PC-9 (cell line): Measurements from ENCODE around the gene ZMYND19. TPM values are rescaled to one million over a fixed set of nuclear protein-coding genes. Genes with fewer than 3 reads are reported as not detected.
"Not testable (repeated sequence)": the region's sequence is repeated elsewhere in the genome, so short reads cannot be mapped to it uniquely, and the experiment has no call there.

Source experiments
- BruUV-seq: library from RNA; stranded (reverse); fragments of 400-500 nt; replicated peaks from 2 replicates; lab custom pipeline; 2021; lab: Mats Ljungman, UMichigan
- CTCF ChIA-PET: fragments of 300-600 bp; sonication (Branson Sonifier 250); formaldehyde crosslinking; loops from one replicate; lab custom pipeline; 2022; ENCODE audit warnings: antibody characterized with exemption; lab: Charles Lee
- POLR2A ChIA-PET: fragments of 300-600 bp; sonication (Branson Sonifier 250); formaldehyde crosslinking; loops from one replicate; lab custom pipeline; 2022; ENCODE audit warnings: antibody characterized with exemption; ENCODE audit not compliant: unreplicated experiment; lab: Charles Lee
- DNase-seq, 2 experiments: peaks; one replicate each; pipeline versions ENCODE4 v3.0.0 to v3.0.0-alpha.2; 2015 to 2022; ENCODE audit warnings: mixed read lengths in 1 of 2
- H2AFZ ChIP-seq: fragments of 200-600 bp; sonication (generic); 2 replicates; pipeline ENCODE4 v1.8.1; 2017; ENCODE audit warnings: antibody characterized with exemption
- H3F3A ChIP-seq: fragments of 200-600 bp; sonication (generic); 2 replicates; pipeline ENCODE4 v1.8.1; 2017; ENCODE audit warnings: antibody characterized with exemption, mild to moderate bottlenecking, low read depth; ENCODE audit not compliant: insufficient read depth
- H3K27ac ChIP-seq: fragments of 200-600 bp; sonication (generic); 2 replicates; pipeline ENCODE4 v1.6.1; 2016; ENCODE audit warnings: mixed run types
- H3K27me3 ChIP-seq: fragments of 200-600 bp; sonication (generic); 2 replicates; pipeline ENCODE4 v1.6.1; 2016; ENCODE audit warnings: low read depth, mixed run types; ENCODE audit not compliant: insufficient read depth
- H3K36me3 ChIP-seq: fragments of 200-600 bp; sonication (generic); 2 replicates; pipeline ENCODE4 v1.6.1; 2016; ENCODE audit warnings: low read depth, mixed run types
- H3K4me1 ChIP-seq: fragments of 200-600 bp; sonication (generic); replicated peaks from 2 replicates; pipeline ENCODE4 v1.6.1; 2016; ENCODE audit warnings: mixed run types; ENCODE audit not compliant: insufficient read depth
- H3K4me2 ChIP-seq: fragments of 200-600 bp; sonication (generic); 2 replicates; pipeline ENCODE4 v1.6.1; 2017; ENCODE audit warnings: mixed run types
- H3K4me3 ChIP-seq: fragments of 200-600 bp; sonication (generic); 2 replicates; pipeline ENCODE4 v1.6.1; 2016; ENCODE audit warnings: mixed run types
- H3K79me2 ChIP-seq: fragments of 200-600 bp; sonication (generic); 2 replicates; pipeline ENCODE4 v1.6.1; 2017; ENCODE audit warnings: low read depth, mixed run types
- H3K9me2 ChIP-seq: fragments of 200-600 bp; sonication (generic); 2 replicates; pipeline ENCODE4 v1.8.1; 2017; ENCODE audit warnings: mild to moderate bottlenecking; ENCODE audit not compliant: insufficient read depth
- H3K9me3 ChIP-seq: fragments of 200-600 bp; sonication (generic); 2 replicates; pipeline ENCODE4 v1.8.1; 2016; ENCODE audit warnings: low read depth; ENCODE audit not compliant: insufficient read depth
- H4K20me1 ChIP-seq: fragments of 200-600 bp; sonication (generic); 2 replicates; pipeline ENCODE4 v1.8.1; 2017; ENCODE audit not compliant: insufficient read depth
- EZH2 ChIP-seq: fragments of 200-600 bp; sonication (generic); IDR thresholded peaks from 2 replicates; pipeline ENCODE4 v1.8.0; 2017; ENCODE audit warnings: antibody characterized with exemption, low read depth
- intact Hi-C: fragments of 100-400 bp; cut with micrococcal nuclease; formaldehyde crosslinking; loops from one replicate; pipeline ENCODE4 v1.10.0; 2022; ENCODE audit not compliant: unreplicated experiment
- total RNA-seq: library from RNA; stranded (reverse); gene quantifications from 2 replicates; pipeline ENCODE4 v1.2.3, GENCODE V29; 2021
- TF ChIP-seq, protein P1 (sequence below): fragments of 200-600 bp; sonication (generic); conservative IDR thresholded peaks from 2 replicates; pipeline ENCODE4 v1.6.1; 2017; ENCODE audit warnings: mixed run types, antibody characterized with exemption, mild to moderate bottlenecking, moderate library complexity

ZMYND19 gene
- total RNA-seq, 1 experiment from 2014 or later = 47.7 TPM

DNA sequence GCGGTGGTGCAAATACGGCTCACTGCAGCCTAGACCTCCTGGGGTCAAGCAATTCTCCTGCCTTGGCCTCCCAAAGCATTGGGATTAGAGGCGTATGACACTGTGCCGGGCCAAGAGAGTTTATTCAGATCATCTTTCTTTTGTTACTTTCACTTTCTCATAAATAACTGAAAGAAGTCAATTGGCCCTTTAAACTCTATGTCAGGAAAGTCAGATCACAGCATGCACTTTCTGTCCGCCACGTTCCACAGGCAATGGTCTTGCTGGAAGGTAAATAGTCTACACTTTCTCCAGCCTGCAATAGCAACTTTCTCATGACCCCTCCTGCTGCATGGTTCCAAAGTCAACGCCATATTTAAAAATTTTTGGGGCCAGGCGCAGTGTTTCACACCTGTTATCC, 8.6 kb upstream of the ZMYND19 start:
- Histone ChIP-seq H3K4me2 (no peak overlapping the region), H4K20me1 (no peaks in the 10 kb centered on the region), H3K9me3 (no peaks in the 10 kb centered on the region), H3K27me3 (no peaks in the 10 kb centered on the region), H3K36me3 (no peaks in the 10 kb centered on the region), H3K4me3 (no peak overlapping the region), H2AFZ (no peak overlapping the region), H3K27ac (no peak overlapping the region), H3K79me2 (no peaks in the 10 kb centered on the region), H3K9me2 (no peaks in the 10 kb centered on the region), H3K4me1 (no peaks in the 10 kb centered on the region), H3F3A (peaks cover 12% of the 10 kb centered on the region; the same call in 1 of the 2 replicates)
- POLR2A ChIA-PET = interaction anchor here (0.7 kb wide), 1 partner anchor 1547 kb away, joined by 3 read pairs; no protein-coding TSS in a partner anchor
- CTCF ChIA-PET = no interaction called here
- intact Hi-C loops = no loop called here
- DNase-seq = no peak
- TF ChIP-seq EZH2 = no peak
- TF ChIP-seq, protein P1, sequence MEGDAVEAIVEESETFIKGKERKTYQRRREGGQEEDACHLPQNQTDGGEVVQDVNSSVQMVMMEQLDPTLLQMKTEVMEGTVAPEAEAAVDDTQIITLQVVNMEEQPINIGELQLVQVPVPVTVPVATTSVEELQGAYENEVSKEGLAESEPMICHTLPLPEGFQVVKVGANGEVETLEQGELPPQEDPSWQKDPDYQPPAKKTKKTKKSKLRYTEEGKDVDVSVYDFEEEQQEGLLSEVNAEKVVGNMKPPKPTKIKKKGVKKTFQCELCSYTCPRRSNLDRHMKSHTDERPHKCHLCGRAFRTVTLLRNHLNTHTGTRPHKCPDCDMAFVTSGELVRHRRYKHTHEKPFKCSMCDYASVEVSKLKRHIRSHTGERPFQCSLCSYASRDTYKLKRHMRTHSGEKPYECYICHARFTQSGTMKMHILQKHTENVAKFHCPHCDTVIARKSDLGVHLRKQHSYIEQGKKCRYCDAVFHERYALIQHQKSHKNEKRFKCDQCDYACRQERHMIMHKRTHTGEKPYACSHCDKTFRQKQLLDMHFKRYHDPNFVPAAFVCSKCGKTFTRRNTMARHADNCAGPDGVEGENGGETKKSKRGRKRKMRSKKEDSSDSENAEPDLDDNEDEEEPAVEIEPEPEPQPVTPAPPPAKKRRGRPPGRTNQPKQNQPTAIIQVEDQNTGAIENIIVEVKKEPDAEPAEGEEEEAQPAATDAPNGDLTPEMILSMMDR = no peak
- BruUV-seq = no TSS peak

DNA sequence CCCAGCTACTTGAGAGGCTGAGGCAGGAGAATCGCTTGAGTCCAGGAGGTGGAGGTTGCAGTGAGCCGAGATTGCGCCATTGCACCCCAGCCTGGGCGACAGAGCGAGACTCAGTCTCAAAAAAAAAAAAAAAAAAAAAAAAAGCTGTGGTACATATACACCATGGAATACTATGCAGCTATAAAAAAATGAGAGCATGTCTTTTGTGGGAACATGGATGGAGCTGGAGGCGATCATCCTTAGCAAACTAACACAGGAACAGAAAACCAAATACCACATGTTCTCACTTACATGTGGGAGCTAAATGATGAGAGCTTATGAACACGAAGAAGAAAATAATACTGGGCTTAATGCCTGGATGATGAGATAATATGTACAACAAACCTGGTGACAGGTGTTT, 6.3 kb upstream of the ZMYND19 start:
- H3K9me2 ChIP-seq, H3K27me3 ChIP-seq, BruUV-seq, H3K4me3 ChIP-seq, H3K36me3 ChIP-seq, H3K4me1 ChIP-seq, H3K4me2 ChIP-seq, DNase-seq, intact Hi-C loops, H2AFZ ChIP-seq, H3K79me2 ChIP-seq, H3F3A ChIP-seq, H3K9me3 ChIP-seq, H4K20me1 ChIP-seq, H3K27ac ChIP-seq: not testable (repeated sequence)
- ChIA-PET CTCF (interaction anchor here (0.6 to 0.7 kb wide), 3 partner anchors 115 to 570 kb away, joined by 4 to 15 read pairs (median 5); no protein-coding TSS in a partner anchor), POLR2A (interaction anchor here (0.7 kb wide), 1 partner anchor 27 kb away, joined by 3 read pairs; no protein-coding TSS in a partner anchor)

DNA sequence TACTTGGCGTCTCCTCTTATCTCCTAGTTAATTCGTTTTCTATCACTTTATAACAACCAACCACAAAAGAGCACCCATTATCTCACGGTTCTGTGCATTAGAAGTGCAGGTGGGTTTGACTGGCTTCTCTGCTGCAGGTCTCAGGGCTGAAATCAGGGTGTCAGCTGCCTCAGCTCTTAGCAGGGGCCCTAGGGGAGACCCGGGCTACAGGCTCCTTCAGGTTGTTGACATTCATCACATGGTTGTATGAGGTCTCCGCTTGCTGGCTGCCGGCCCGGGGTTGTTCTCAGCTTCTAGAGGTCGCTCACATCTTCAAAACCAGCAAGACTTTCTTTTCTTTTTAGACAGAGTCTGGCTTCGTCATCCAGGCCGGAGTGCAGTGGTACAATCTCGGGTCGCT, 2.9 kb upstream of the ZMYND19 start:
- POLR2A ChIA-PET = no interaction called here
- CTCF ChIA-PET = no interaction called here
- no peak for DNase-seq
- TF ChIP-seq EZH2 = no peak
- TF ChIP-seq, protein P1 = no peak
- Histone ChIP-seq H4K20me1 (peaks cover 12% of the 10 kb centered on the region), H2AFZ (no peak overlapping the region), H3F3A (no peaks in the 10 kb centered on the region), H3K4me2 (no peak overlapping the region), H3K27me3 (no peaks in the 10 kb centered on the region), H3K4me3 (no peak overlapping the region), H3K9me2 (no peaks in the 10 kb centered on the region), H3K27ac (no peak overlapping the region), H3K79me2 (peaks cover 16% of the 10 kb centered on the region), H3K36me3 (peaks cover 3% of the 10 kb centered on the region; the same call in 1 of the 2 replicates), H3K4me1 (peaks cover 13% of the 10 kb centered on the region), H3K9me3 (no peaks in the 10 kb centered on the region)
- BruUV-seq = no TSS peak
- intact Hi-C loops = no loop called here

DNA sequence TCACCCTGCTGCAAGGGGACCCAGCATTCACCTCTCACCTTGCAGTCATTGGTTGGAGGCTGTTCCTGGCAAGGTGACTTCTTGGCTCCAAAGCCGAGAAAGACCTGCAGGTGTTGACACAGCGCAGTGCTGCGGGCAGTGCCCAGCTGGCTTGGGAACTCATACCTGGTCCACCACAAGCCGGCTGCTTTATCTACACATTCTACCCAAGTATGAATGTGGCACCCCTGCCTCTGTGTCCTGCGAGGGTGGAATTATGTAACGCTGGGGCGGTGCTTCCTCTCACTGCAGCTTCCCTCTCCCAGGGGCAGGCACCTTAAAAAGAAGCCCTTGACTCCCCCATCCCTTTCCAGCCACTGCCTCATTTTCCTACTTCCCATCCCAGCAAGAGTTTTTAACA, 2.5 kb upstream of the ZMYND19 start:
- Histone ChIP-seq H3K27ac (no peak overlapping the region), H3F3A (no peaks in the 10 kb centered on the region), H3K4me1 (peaks cover 13% of the 10 kb centered on the region), H4K20me1 (peaks cover 12% of the 10 kb centered on the region), H3K9me2 (no peaks in the 10 kb centered on the region), H3K79me2 (peaks cover 18% of the 10 kb centered on the region), H3K4me3 (no peak overlapping the region), H3K4me2 (no peak overlapping the region), H3K36me3 (peaks cover 7% of the 10 kb centered on the region; the same call in 1 of the 2 replicates), H2AFZ (no peak overlapping the region), H3K9me3 (no peaks in the 10 kb centered on the region), H3K27me3 (no peaks in the 10 kb centered on the region)
- POLR2A ChIA-PET = no interaction called here
- intact Hi-C loops = no loop called here
- CTCF ChIA-PET = no interaction called here
- TF ChIP-seq, protein P1 = no peak
- TF ChIP-seq EZH2 = no peak
- BruUV-seq = no TSS peak
- DNase-seq = no peak
